HG02840 (cell line): ENCODE results near the gene TBCD.

Source experiments
- ATAC-seq: cut with Tn5 transposase; IDR thresholded peaks from one replicate; pipeline ENCODE4 v1.9.1; 2021; ENCODE audit warnings: mild to moderate bottlenecking, moderate library complexity, moderate number of reproducible peaks; ENCODE audit not compliant: unreplicated experiment, low FRiP score

Gene TBCD

GRCh38 chr17:82787081-82787848, 35.4 kb downstream of the TBCD start:
- ATAC-seq = no peak

DNA sequence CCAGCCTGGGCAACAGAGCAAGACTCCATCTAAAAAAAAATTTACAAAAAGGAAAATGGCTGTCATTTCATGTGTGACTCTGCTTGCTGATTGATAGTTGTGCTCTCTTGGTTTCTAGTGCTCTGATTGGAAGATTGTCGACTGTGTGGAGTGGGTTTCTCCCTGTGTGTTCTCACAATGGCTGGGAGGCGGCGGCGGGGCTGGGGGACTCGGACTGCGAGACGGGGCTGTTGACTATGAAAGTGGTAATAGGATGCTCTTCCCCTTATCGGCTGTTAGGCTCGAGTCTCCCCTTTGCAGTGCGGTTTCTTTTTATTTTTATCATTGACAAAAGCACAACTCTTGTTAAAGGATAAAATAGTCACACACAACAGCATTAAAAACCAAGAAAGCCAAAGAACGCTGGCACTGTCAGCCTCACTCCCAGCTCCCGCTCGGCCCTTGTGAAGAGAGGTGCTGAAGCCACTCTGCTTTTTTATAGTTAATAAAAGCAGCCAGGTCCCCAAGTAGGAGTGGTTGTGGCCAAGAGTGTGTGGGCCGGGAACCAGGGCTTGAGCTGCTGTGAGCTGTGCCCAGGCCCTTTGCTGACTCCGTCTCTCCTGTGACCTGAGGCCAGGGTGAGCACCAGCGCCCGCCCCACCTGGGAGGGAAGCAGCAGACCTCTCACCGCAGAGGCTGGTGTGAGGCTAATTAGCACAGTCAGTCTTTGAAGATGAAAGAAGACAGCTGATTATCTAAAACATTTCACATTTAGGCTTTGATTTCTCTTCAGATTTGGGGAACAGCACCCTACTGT, 36.5 kb downstream of the TBCD start:
- ATAC-seq = no peak

- no peak for ATAC-seq
Measured at GRCh38 chr17:82789051-82789592, 37.3 kb downstream of the TBCD start.

DNA sequence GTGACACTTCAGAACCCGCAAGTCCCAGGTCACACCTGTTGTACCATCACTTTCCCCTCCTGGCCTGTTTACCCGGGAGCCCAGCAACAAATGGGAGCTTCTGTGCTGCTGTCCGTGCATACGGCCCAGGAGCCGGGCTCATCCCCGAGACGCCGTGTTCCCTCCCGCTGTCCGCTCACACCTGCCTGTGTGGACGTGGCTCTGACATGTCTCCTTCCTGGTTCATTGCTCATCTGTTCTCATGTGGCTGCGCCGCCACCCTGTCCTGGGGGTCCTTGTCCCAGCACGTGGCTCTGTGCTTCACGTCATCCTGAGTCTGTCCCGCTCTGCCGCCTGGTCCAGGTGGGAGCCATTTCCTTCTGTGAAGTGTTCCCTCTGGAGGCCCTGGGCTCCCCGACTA, 37.9 kb downstream of the TBCD start:
- ATAC-seq = no peak

GRCh38 chr17:82790391-82790790, 38.5 kb downstream of the TBCD start:
- ATAC-seq = no peak

GRCh38 chr17:82791532-82791931, 39.7 kb downstream of the TBCD start:
- no peak for ATAC-seq

DNA sequence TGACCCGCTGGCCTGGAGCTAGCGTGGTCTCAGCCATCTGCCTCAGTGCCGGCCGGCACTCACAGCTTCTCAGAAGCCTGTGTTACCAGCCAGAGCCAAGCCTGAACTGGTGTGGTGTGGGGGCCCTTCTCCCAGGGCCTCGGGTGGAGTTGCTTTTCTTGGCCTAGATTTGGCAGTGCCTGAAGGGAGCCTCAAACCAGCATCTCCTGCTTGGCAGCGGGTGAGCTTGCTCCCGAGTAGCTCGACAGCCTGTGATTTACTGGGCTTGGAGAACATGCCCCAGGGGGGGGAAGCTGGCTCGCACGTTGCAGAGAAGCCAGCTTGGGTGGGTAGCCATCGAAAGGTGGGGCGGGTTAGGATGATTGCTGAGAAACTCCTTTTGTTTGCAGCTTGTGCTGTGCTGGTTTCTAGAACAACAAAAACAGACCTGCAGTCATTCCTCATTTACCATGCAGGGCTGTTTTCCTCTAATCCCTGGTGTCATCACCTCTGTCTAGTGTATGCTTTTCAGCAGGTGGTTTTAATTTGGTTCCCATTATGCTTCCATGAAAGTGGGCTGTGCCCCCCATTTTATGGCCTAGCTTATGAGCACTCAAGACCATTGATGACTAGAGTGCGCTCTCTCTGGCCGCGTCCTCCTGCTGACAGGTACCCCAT, 42.2 kb downstream of the TBCD start:
- no peak for ATAC-seq

DNA sequence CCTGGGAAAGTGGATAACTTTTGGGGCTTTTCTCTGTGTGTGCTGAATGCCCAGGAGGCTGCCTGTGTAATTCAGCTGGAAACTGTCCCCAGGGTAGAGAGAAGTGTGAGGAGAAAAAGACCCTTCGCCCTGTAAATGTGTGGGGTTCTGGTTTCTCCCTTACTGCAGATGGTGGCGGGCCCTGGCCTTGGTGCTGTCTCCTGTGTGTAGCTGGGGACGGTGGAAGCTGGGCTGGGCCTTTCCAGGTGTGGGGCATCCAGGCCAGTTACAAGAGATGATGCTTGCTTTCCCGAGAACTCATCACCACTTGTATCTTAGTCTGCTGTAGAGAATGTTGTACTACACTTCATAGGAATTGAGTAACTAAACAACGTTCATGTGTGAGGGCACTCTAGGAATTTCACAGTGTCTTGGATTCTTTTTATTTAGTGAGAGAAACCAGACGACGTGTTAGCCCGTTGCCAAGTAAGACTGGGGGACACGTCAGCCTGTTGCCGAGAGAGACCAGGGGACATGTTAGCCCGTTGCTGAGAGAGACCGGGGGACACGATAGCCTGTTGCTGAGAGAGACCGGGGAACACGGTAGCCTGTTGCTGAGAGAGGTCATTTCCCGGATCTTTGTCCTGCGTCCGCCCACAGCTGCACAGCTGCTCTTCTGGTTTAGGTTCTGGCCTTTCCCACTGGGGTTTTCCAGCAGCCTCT, 43.1 kb downstream of the TBCD start:
- no peak for ATAC-seq

GRCh38 chr17:82795615-82796014, 43.8 kb downstream of the TBCD start:
- ATAC-seq = no peak

GRCh38 chr17:82797061-82797460, 45.2 kb downstream of the TBCD start:
- no peak for ATAC-seq

DNA sequence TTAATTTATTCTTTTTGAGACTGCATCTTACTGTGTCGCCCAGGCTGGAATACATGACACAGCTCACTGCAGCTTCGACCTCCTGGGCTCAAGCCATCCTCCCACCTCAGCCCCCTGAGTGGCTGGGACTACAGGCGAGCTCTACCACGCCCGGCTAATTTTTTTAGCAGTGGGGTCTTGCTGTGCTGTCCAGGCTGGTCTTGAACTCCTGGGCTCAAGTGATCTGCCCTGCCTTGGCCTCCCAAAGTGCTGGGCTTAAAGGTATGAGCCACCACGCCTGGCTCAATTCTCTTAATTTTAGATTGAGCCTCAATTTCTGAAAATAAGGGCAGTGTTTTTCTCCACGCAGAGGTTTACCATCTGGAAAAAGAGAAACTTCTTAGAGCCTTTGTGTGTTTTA, 46.9 kb downstream of the TBCD start:
- no peak for ATAC-seq

GRCh38 chr17:82799591-82799990, 47.7 kb downstream of the TBCD start:
- ATAC-seq = no peak

GRCh38 chr17:82800885-82801284, 49.0 kb downstream of the TBCD start:
- no peak for ATAC-seq

DNA sequence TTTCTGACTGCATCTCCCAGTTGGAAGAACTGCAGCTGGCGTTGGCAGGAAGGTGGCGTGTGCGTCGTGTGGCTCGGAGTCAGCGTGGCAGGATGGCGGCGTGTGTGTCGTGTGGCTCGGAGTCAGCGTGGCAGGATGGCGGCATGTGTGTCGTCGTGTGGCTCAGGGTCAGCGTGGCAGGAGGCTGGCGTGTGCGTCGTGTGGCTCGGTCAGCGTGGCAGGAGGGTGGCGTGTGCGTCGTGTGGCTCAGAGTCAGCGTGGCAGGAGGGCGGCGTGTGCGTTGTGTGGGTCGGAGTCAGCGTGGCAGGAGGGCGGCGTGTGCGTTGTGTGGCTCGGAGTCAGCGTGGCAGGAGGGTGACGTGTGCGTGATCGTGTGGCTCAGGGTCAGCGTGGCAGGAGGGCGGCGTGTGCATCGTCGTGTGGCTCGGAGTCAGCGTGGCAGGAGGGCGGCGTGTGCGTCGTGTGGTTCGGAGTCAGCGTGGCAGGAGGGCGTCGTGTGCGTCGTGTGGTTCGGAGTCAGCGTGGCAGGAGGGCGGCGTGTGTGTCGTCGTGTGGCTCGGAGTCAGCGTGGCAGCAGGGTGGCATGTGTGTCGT, 49.6 kb downstream of the TBCD start:
- ATAC-seq = no peak

DNA sequence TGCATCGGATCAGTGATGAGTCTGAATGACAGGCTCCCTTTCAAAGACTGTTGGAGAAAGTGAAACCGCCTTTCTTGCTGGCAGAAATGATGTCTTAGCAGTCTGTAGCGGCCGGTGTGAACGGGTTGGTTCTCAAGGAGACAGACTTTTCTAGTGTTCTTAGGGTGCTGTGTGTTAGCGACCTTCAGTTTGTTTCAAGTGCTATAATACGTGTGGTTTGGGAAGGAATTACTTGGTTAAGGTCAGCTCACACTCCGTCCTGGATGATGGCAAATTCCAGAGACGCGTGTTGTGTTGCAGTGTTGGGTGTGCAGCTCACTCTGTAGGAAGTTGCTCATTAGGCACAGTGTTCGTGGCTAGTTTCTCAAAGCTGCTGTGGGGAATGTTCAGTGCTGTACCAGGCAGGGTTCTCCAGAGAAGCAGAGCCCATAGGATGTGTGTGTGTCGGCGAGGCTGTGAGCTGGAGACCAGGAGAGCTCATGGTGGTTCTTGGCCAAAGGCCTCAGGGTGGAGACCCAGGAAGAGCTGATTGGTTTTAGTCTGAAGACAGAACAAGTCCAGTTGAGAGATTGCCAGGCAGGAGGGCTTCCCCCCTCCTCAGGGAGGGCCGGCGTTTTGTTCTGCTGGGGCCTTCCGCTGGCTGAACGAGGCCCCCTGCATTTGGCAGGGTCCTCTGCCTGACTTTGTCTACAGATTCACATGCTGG, 50.4 kb downstream of the TBCD start:
- no peak for ATAC-seq

- no peak for ATAC-seq
Measured at GRCh38 chr17:82803185-82803584, 51.3 kb downstream of the TBCD start.

- ATAC-seq = no peak
Measured at GRCh38 chr17:82803606-82804005, 51.7 kb downstream of the TBCD start.

GRCh38 chr17:82804442-82805191, 52.8 kb downstream of the TBCD start:
- no peak for ATAC-seq

GRCh38 chr17:82805254-82805653, 53.4 kb downstream of the TBCD start:
- ATAC-seq = no peak
